ENCODE measurements around the gene RNASEH2B. TPM values are rescaled to one million over a fixed set of nuclear protein-coding genes. Genes with fewer than 3 reads are reported as not detected.
A peak's percentile ranks its signal among the peaks of the same experiment; 100 is the strongest.

The RNASEH2B gene, protein sequence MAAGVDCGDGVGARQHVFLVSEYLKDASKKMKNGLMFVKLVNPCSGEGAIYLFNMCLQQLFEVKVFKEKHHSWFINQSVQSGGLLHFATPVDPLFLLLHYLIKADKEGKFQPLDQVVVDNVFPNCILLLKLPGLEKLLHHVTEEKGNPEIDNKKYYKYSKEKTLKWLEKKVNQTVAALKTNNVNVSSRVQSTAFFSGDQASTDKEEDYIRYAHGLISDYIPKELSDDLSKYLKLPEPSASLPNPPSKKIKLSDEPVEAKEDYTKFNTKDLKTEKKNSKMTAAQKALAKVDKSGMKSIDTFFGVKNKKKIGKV
- total RNA-seq (ENCODE audit: insufficient read depth, low replicate concordance) = 86.4 TPM

- peak; percentile 66 for DNase-seq (ENCODE audit: low spot score)
Measured at GRCh38 chr13:50909605-50910484, at the start of gene RNASEH2B. TSS of gene RNASEH2B (plus strand) at chr13:50909791. CDS start at chr13:50910077, 286 bp downstream.

GRCh38 chr13:50864492-50864891 is 45.1 kb upstream of the RNASEH2B start:
- DNase-seq (ENCODE audit: low spot score) = no peak

- DNase-seq (ENCODE audit: low spot score) = no peak
Measured at GRCh38 chr13:50866817-50867636, 42.6 kb upstream of the RNASEH2B start.

GRCh38 chr13:50867637-50867945 is 42.0 kb upstream of the RNASEH2B start:
- no peak for DNase-seq (ENCODE audit: low spot score)

DNA sequence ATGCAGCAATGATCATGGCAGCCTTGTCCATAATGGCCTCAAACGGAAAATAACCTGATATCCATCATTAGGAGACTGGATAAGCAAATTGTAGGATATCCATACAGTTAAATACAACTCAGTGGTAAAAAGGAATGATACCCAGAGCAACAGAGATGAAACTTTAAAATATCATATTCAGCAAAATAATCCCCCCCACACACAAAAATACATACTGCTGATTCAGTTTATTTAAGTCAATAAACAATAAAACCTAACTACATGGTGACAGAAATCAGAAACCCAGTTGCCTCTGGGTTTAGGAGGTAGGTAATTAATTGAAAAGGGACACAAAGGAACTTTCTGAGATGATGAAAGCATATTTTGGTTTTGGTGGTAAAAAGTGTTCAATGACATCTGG is 38.2 kb upstream of the RNASEH2B start:
- DNase-seq (ENCODE audit: low spot score) = no peak

DNA sequence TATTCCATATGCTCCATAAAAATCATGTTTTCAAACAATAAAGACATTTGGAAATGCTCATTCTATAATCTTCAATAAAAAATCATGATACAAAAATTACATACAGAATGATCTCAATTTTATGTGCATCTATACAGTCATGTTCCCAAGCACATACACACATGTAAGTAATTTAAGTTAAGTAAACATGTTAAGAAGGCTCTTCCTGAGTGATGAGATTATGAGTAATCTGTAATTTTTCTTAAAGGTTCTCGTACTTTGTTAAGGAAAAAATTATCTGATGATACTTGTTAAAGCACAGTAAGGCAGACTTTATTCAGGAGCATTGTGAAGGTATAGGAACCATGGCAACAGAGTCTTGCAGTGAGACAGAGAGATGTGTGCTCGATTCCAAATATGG is 36.1 kb upstream of the RNASEH2B start:
- no peak for DNase-seq (ENCODE audit: low spot score)

DNA sequence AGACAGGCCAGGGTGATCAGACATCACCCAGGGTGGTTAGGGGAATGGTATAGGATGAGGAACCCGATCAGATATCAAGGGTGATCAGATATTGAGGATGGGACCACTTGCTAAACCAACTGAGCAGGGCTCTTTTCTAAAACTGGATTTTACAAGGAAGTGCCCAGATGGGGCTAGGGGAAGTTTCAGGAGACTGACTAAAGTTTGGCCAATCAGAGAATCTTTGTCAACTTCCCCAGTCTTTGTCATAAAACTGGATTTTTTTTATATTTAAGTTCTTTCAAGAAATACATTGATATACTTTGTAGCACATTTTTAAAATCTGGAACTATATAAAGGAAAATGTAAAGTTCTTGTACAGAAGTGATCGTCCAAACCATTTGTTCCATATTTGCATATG is 35.6 kb upstream of the RNASEH2B start:
- no peak for DNase-seq (ENCODE audit: low spot score)

DNA sequence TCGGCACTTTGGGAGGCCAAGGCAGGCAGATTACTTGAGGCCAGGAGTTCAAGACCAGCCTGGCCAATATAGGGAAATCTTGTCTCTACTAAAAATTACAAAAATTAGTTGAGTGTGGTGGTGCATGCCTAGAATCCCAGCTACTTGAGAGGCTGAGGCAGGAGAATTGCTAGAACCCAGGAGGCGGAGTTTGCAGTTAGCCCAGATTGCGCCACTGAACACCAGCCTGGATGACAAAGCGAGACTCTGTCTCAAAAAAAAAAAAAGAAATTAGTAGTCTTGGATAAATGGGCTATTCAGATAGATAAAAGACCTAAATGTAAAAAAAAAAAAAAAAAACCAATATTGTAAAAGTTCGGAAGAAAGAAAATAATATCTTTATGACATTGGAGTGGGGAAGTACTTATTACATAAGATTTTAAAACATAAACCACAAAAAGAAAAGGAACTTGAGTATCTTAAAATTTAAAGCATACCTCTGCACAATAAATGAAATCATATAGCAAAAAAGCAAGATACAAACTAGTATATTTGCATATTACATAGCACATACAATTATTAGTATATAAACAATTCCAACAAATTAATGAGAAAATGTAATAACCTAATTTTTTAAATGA is 26.7 kb upstream of the RNASEH2B start:
- DNase-seq (ENCODE audit: low spot score) = no peak

GRCh38 chr13:50883728-50884127 is 25.9 kb upstream of the RNASEH2B start:
- DNase-seq (ENCODE audit: low spot score) = no peak

DNA sequence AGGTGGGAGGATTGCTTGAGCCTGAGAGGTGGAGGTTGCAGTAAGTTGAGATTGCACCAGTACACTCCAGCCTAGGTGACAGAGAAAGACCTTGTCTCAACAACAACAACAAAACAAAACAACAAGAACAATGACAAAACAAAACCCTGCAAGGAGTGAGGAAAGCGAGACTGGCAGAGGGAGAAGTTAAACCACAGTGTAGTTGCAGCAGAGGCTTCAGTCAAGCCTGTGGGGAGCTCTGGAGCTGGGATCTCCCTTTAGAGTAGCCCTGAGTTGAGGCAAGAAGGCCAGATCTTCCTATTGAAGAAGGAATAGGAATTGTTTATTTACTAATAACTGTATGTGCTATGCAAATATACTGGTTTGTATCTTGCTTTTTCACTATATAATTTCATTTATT is 25.3 kb upstream of the RNASEH2B start:
- no peak for DNase-seq (ENCODE audit: low spot score)

- no peak for DNase-seq (ENCODE audit: low spot score)
Measured at GRCh38 chr13:50887151-50887550, 22.4 kb upstream of the RNASEH2B start.

DNA sequence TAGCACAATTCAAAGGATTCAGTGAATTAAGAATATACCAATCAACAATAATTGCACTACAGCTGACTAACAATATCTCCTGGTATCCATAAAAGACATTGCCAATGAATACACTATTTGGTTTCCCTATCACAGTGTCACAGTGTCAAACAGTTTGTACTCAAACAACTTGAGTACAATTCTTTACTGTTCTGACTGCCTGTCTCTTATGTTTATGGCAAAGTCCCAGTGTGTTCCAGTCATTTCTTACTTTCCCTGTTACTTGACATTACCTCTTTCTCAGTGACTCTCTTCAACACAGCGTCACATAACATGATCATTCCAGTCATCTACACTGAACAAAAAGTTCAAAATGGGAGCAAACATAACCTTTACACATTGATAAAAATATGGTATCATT is 21.2 kb upstream of the RNASEH2B start:
- no peak for DNase-seq (ENCODE audit: low spot score)

GRCh38 chr13:50889317-50889716 is 20.3 kb upstream of the RNASEH2B start:
- DNase-seq (ENCODE audit: low spot score) = no peak

DNA sequence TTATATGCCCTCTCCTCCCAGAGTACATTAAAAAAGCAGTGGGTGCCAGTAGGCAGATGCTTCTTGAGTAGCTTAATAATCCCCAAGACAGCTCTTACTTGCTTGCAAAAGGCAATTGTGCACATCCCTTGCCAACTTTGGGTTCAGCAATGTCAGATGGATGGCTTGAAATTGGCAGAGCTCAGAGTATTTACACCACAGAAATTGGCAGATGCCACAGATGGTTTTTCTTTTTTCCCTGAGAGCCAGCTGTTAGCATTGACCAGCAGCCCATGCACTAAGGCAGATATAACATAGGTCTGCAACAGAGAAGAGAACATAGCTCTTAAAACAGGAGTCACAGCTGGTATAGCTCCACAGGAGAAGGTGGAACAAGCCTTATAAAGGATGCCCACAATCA is 18.4 kb upstream of the RNASEH2B start:
- DNase-seq (ENCODE audit: low spot score) = no peak

GRCh38 chr13:50892210-50892944 is 17.2 kb upstream of the RNASEH2B start:
- DNase-seq (ENCODE audit: low spot score) = no peak

DNA sequence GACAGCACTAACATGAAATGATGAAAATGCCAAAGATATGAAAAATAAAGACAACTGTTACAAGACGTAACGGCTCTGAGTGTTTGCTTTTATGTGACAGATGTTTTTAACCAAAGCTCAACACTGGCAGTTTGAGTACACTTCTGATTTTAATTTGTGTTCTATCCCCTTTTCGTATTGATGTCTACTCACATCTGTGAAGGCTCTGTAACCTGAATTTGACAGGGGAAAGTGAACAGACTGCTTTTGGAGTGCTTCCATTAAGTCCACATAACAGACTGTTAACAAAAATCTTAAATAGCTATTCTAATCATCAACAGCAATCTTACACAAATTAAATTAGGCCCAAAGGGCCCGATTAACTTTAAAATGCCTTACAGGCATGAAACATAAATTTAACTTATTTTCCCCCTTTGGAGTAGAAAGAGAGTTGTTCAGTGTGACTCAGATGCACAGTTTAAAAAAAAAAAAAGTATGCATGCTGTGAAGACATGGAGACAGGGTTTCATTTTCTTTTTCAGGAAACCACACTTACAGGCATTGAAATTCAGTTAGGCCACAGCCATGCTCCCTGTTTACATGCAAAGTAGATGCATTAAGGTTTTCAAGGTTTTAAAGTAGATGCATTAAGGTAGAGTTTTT is 16.3 kb upstream of the RNASEH2B start:
- peak; percentile 38 for DNase-seq (ENCODE audit: low spot score)

DNA sequence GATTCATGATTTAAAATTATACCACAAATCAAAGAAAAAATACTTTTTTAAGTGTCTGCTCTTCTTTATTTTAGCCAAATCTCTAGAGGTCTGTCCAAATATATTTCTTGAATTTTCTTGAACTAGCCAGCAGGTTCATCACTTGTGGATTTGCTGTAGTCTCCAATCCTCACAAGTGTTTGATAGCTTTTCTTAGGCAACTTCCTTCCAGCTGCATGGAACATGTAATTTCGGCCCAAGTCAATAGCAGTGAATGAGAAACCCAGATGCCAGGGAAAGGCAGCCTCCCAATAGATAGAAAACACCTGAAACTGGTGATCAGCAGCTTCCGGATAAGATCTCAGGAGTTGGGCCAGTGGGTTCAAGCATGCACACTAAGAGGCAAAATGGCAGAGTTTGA is 15.6 kb upstream of the RNASEH2B start:
- DNase-seq (ENCODE audit: low spot score) = no peak

GRCh38 chr13:50894504-50894903 is 15.1 kb upstream of the RNASEH2B start:
- DNase-seq (ENCODE audit: low spot score) = no peak

- no peak for DNase-seq (ENCODE audit: low spot score)
Measured at GRCh38 chr13:50898338-50898737, 11.3 kb upstream of the RNASEH2B start.

- DNase-seq (ENCODE audit: low spot score) = no peak
Measured at GRCh38 chr13:50901701-50902100, 7.9 kb upstream of the RNASEH2B start.

DNA sequence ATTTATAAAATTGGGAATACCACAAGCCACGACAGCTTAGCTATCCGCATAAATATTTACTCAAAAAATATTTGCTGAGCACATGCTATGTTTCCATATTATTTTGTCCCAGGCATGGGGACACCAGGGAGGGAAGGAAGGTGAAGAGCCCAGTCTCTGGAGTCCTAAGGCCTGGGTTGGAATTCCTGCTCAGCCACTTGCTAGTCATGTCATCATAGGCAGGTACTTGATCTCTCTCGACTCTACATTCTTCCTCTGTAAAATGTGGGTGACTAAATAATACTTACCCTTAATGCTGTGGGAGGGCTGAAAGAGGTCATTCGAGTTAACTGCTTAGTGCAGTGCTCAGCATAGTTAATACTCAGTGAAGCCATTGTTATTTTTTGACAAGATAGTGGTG is 4.3 kb upstream of the RNASEH2B start:
- DNase-seq (ENCODE audit: low spot score) = no peak
